ENCODE measurements around the gene WDR70. TPM values are rescaled to one million over a fixed set of nuclear protein-coding genes. Genes with fewer than 3 reads are reported as not detected.

Gene WDR70
- total and polyA plus RNA-seq, 2 donors (not counting 3 experiments of a cell fraction or from before 2014, with no cell fraction given), result 6.7 to 37.3 TPM

GRCh38 chr5:37664551-37664950 is 285.4 kb downstream of the WDR70 start:
- Histone ChIP-seq H3K4me3 (replicated peaks in 1 of 3; ENCODE audit: insufficient read depth in 1 of 3, low read depth in 1 of 3, low read length in 3 of 3) (no peak overlapping the region), H3K9me3 (replicated peaks; ENCODE audit: control insufficient read depth, insufficient read depth, low read length) (no peaks in the 10 kb centered on the region), H3K79me2 (ENCODE audit: control insufficient read depth, insufficient read depth, low read length) (no peaks in the 10 kb centered on the region), H3K36me3 (ENCODE audit: control insufficient read depth in 2 of 2, extremely low read depth in 1 of 2, insufficient read depth in 2 of 2, low read length in 2 of 2) (no peaks in the 10 kb centered on the region), H3K4me2 (ENCODE audit: insufficient read depth, low read length) (no peak overlapping the region), H2AFZ (ENCODE audit: low read depth, low read length) (no peak overlapping the region), H3K27ac (ENCODE audit: insufficient read depth, low read depth, low read length) (no peak overlapping the region), H4K20me1 (replicated peaks; ENCODE audit: control insufficient read depth, extremely low read depth, insufficient read depth, low read length) (no peaks in the 10 kb centered on the region), H3K4me1 (ENCODE audit: control insufficient read depth, extremely low read depth, insufficient read depth, low read length) (peaks cover 19% of the 10 kb centered on the region), H3K9me1 (replicated peaks; ENCODE audit: control insufficient read depth, extremely low read depth, insufficient read depth, low read length) (no peaks in the 10 kb centered on the region), H3K27me3 (ENCODE audit: control insufficient read depth in 2 of 2, insufficient read depth in 2 of 2, low read length in 2 of 2) (no peaks in the 10 kb centered on the region), H3K9ac (replicated peaks; ENCODE audit: extremely low read depth, insufficient read depth, low read length) (no peak overlapping the region)
- BruUV-seq (replicated peaks), result no TSS peak
- no peak for FAIRE-seq
- ChIA-PET CTCF (no interaction called here), POLR2A (no interaction called here)
- intact Hi-C loops (cut with micrococcal nuclease), result no loop called here
- dilution Hi-C loops (cut with MboI; ENCODE audit: extremely low pct_ligation_motif_present, low sequenced_read_pairs), result no loop called here
- TF ChIP-seq, protein P1, sequence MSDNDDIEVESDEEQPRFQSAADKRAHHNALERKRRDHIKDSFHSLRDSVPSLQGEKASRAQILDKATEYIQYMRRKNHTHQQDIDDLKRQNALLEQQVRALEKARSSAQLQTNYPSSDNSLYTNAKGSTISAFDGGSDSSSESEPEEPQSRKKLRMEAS (IDR thresholded peaks at IDR 0.05; ENCODE audit: insufficient read depth, insufficient read length), result no peak
- no peak for TF ChIP-seq CTCF (IDR thresholded peaks at IDR 0.05; ENCODE audit: extremely low read depth in 1 of 2, insufficient read depth in 1 of 2, low read depth in 1 of 2, low read length in 2 of 2)
- no peak for DNase-seq (ENCODE audit: low read depth, low spot score)

DNA sequence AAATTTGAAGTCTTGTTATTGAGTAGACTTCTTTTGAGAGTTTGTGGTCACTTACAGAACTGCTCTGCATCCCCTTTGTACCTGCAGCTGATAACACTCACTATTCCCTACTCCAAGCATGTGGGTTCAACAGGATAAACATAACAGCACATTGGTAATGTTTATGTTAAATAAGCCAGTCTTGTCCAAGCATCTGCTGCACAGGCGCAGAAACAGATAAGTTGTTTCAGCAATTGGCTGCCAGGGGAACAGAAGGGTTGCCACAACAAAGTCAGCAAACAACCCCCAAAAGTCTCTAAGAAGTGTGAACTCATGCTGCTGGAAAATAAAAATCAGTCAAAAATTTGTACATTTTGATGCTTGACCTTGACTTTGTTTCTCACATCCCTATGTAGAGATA is 286.2 kb downstream of the WDR70 start:
- Histone ChIP-seq H3K4me3 (replicated peaks in 1 of 3; ENCODE audit: insufficient read depth in 1 of 3, low read depth in 1 of 3, low read length in 3 of 3) (no peak overlapping the region), H2AFZ (ENCODE audit: low read depth, low read length) (no peak overlapping the region), H3K9ac (replicated peaks; ENCODE audit: extremely low read depth, insufficient read depth, low read length) (no peak overlapping the region), H3K9me1 (replicated peaks; ENCODE audit: control insufficient read depth, extremely low read depth, insufficient read depth, low read length) (no peaks in the 10 kb centered on the region), H3K4me2 (ENCODE audit: insufficient read depth, low read length) (no peak overlapping the region), H3K27ac (ENCODE audit: insufficient read depth, low read depth, low read length) (no peak overlapping the region), H3K4me1 (ENCODE audit: control insufficient read depth, extremely low read depth, insufficient read depth, low read length) (peaks cover 19% of the 10 kb centered on the region), H3K27me3 (ENCODE audit: control insufficient read depth in 2 of 2, insufficient read depth in 2 of 2, low read length in 2 of 2) (no peaks in the 10 kb centered on the region), H3K79me2 (ENCODE audit: control insufficient read depth, insufficient read depth, low read length) (no peaks in the 10 kb centered on the region), H4K20me1 (replicated peaks; ENCODE audit: control insufficient read depth, extremely low read depth, insufficient read depth, low read length) (no peaks in the 10 kb centered on the region), H3K36me3 (ENCODE audit: control insufficient read depth in 2 of 2, extremely low read depth in 1 of 2, insufficient read depth in 2 of 2, low read length in 2 of 2) (no peaks in the 10 kb centered on the region), H3K9me3 (replicated peaks; ENCODE audit: control insufficient read depth, insufficient read depth, low read length) (no peaks in the 10 kb centered on the region)
- CTCF ChIA-PET, result interaction anchor here (0.8 to 1.9 kb wide), 4 partner anchors 11 to 252 kb away, joined by 3 to 7 read pairs (median 3); no protein-coding TSS in a partner anchor
- no TSS peak for BruUV-seq (replicated peaks)
- POLR2A ChIA-PET, result no interaction called here
- DNase-seq (ENCODE audit: low read depth, low spot score) (peak; percentile 28), FAIRE-seq (no peak)
- dilution Hi-C loops (cut with MboI; ENCODE audit: extremely low pct_ligation_motif_present, low sequenced_read_pairs) (no loop called here), intact Hi-C loops (cut with micrococcal nuclease) (loop anchor here (5.0 kb wide), 2 partner anchors 37 to 52 kb away; no protein-coding TSS in a partner anchor)
- TF ChIP-seq JUN (IDR thresholded peaks at IDR 0.05; ENCODE audit: borderline replicate concordance, insufficient read depth, insufficient read length, low read depth) (no peak), MYC (IDR thresholded peaks at IDR 0.05; ENCODE audit: low read depth, low read length) (no peak), EZH2 (IDR thresholded peaks at IDR 0.05; ENCODE audit: borderline replicate concordance, low read depth, low read length, severe bottlenecking) (no peak), FOS (IDR thresholded peaks at IDR 0.05; ENCODE audit: borderline replicate concordance, insufficient read depth, low read length) (no peak), CTCF (IDR thresholded peaks at IDR 0.05; ENCODE audit: extremely low read depth in 1 of 2, insufficient read depth in 1 of 2, low read depth in 1 of 2, low read length in 2 of 2) (no peak), GATA2 (IDR thresholded peaks at IDR 0.05; ENCODE audit: insufficient read depth, insufficient read length, low read depth, low read length) (no peak), POLR2A (IDR thresholded peaks at IDR 0.05; ENCODE audit: low read depth, low read length) (no peak), POLR2AphosphoS5 (IDR thresholded peaks at IDR 0.05; ENCODE audit: insufficient read depth, low read depth, low read length) (no peak)
- TF ChIP-seq, protein P1 (IDR thresholded peaks at IDR 0.05; ENCODE audit: insufficient read depth, insufficient read length), result no peak
